ENCODE data around the gene KSR1. TPM values are rescaled to one million over a fixed set of nuclear protein-coding genes. Genes with fewer than 3 reads are reported as not detected.

Gene KSR1
- total RNA-seq, 2 donors from 2014 or later = 13.9 to 16.5 TPM

GRCh38 chr17:27613433-27613832 is 157.2 kb downstream of the KSR1 start:
- no peak for DNase-seq
- no peak overlapping the region for H3K27ac ChIP-seq
- TF ChIP-seq CTCF (IDR thresholded peaks at IDR 0.05) = no peak

GRCh38 chr17:27615121-27615520 is 158.9 kb downstream of the KSR1 start:
- Histone ChIP-seq H3K36me3 (no peaks in the 10 kb centered on the region), H3K9me3 (no peaks in the 10 kb centered on the region), H3K27me3 (no peaks in the 10 kb centered on the region), H3K27ac (no peak overlapping the region), H3K4me3 (no peak overlapping the region), H3K4me1 (no peaks in the 10 kb centered on the region), H3K9ac (ENCODE audit: low read depth in 2 of 2, low read length in 2 of 2) (no peak overlapping the region)
- no peak for DNase-seq
- intact Hi-C loops (cut with DNase I) = no loop called here
- no peak for TF ChIP-seq CTCF (IDR thresholded peaks at IDR 0.05)

More at GRCh38 chr17:27613433-27613832, 157.2 kb downstream of the KSR1 start:
- no peaks in the 10 kb centered on the region for H3K4me1 ChIP-seq
- H3K27me3 ChIP-seq = no peaks in the 10 kb centered on the region
- H3K36me3 ChIP-seq = no peaks in the 10 kb centered on the region
- intact Hi-C loops (cut with DNase I) = no loop called here
- H3K9me3 ChIP-seq = no peaks in the 10 kb centered on the region
- H3K9ac ChIP-seq (ENCODE audit: low read depth in 2 of 2, low read length in 2 of 2) = no peak overlapping the region
- H3K4me3 ChIP-seq = no peak overlapping the region

- H3K4me1 ChIP-seq = no peaks in the 10 kb centered on the region
- TF ChIP-seq CTCF (IDR thresholded peaks at IDR 0.05) = no peak
- no peak overlapping the region for H3K4me3 ChIP-seq
- no peak overlapping the region for H3K27ac ChIP-seq
- H3K36me3 ChIP-seq = no peaks in the 10 kb centered on the region
- H3K27me3 ChIP-seq = no peaks in the 10 kb centered on the region
- intact Hi-C loops (cut with DNase I) = no loop called here
- no peak for DNase-seq
- H3K9ac ChIP-seq (ENCODE audit: low read depth in 2 of 2, low read length in 2 of 2) = no peak overlapping the region
- no peaks in the 10 kb centered on the region for H3K9me3 ChIP-seq
Measured at GRCh38 chr17:27616414-27616813, 160.2 kb downstream of the KSR1 start.

GRCh38 chr17:27618417-27618816 is 162.2 kb downstream of the KSR1 start:
- Histone ChIP-seq H3K4me1 (no peaks in the 10 kb centered on the region), H3K27ac (no peak overlapping the region), H3K36me3 (no peaks in the 10 kb centered on the region), H3K4me3 (no peak overlapping the region), H3K9me3 (no peaks in the 10 kb centered on the region), H3K27me3 (no peaks in the 10 kb centered on the region), H3K9ac (ENCODE audit: low read depth in 2 of 2, low read length in 2 of 2) (no peak overlapping the region)
- TF ChIP-seq CTCF (IDR thresholded peaks at IDR 0.05) = no peak
- intact Hi-C loops (cut with DNase I) = no loop called here
- DNase-seq = no peak

- no peak overlapping the region for H3K9ac ChIP-seq (ENCODE audit: low read depth in 2 of 2, low read length in 2 of 2)
- no peaks in the 10 kb centered on the region for H3K4me1 ChIP-seq
- no peaks in the 10 kb centered on the region for H3K9me3 ChIP-seq
- no peak overlapping the region for H3K27ac ChIP-seq
- no peak overlapping the region for H3K4me3 ChIP-seq
- DNase-seq = no peak
- TF ChIP-seq CTCF (IDR thresholded peaks at IDR 0.05) = no peak
- intact Hi-C loops (cut with DNase I) = no loop called here
- no peaks in the 10 kb centered on the region for H3K27me3 ChIP-seq
- no peaks in the 10 kb centered on the region for H3K36me3 ChIP-seq
Measured at GRCh38 chr17:27620721-27621120, 164.5 kb downstream of the KSR1 start.

- H3K4me3 ChIP-seq = no peak overlapping the region
- intact Hi-C loops (cut with DNase I) = no loop called here
- H3K36me3 ChIP-seq = no peaks in the 10 kb centered on the region
- no peaks in the 10 kb centered on the region for H3K4me1 ChIP-seq
- DNase-seq = no peak
- H3K27me3 ChIP-seq = no peaks in the 10 kb centered on the region
- no peaks in the 10 kb centered on the region for H3K9me3 ChIP-seq
- H3K27ac ChIP-seq = no peak overlapping the region
- TF ChIP-seq CTCF (IDR thresholded peaks at IDR 0.05) = no peak
- H3K9ac ChIP-seq (ENCODE audit: low read depth in 2 of 2, low read length in 2 of 2) = no peak overlapping the region
Measured at GRCh38 chr17:27621536-27621935, 165.3 kb downstream of the KSR1 start.
